Stimulated activated CD4-positive, alpha-beta T cell treated with anti-CD3 and anti-CD28 coated beads, Interleukin-2, amount 100 ng/mL, for 24 hours (primary cell): ENCODE measurements around the gene CYFIP2.

Experiments
- DNase-seq, 2 donors: peaks; one replicate each; pipeline ENCODE4 v3.0.0-alpha.2; 2020

Gene CYFIP2

GRCh38 chr5:157362012-157362411 lies 96.1 kb downstream of the CYFIP2 start:
- no peak for DNase-seq

- no peak for DNase-seq
These were observed 96.6 kb downstream of the CYFIP2 start for GRCh38 chr5:157362502-157362901.

- no peak for DNase-seq
These were observed 97.1 kb downstream of the CYFIP2 start for GRCh38 chr5:157362982-157363381.

DNA sequence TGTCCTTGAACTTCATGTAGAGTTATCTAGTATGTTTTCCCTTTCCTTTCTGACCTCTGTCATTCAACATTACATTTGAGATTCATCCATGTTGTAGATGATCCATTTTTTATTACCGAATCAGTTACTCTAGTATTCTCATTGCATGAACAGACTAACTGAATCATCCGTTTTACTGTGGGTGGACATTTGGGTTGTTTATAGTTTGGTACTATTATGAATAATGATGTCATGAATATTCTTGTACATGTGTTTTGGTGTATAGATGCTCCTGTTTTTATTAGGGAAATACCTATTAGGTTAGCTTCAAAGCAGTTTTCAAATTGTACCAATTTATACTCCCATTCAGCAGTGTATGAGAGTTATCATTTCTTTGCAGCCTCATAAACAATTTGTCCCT lies 99.8 kb downstream of the CYFIP2 start:
- DNase-seq, result no peak

GRCh38 chr5:157366741-157367674 lies 101.1 kb downstream of the CYFIP2 start:
- DNase-seq, result no peak

DNA sequence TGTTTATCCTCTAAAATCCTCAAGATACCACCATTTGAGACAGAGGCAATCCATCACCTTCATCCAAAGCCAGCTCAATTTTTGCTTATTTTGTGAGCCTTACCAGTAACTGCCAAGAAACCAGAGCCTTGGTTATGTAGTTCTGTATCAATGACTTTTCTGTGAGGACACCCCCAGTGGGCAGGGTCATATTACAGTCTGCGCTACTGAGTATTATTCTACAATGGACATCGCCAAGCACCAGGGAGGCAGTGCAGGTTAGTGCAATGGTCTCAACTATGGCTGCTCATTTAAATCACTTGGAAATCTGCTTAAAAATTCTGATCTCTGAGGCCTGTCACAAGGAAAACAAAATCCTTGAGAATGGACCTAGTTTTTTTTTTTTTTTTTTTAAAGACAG lies 103.6 kb downstream of the CYFIP2 start:
- DNase-seq, result no peak

DNA sequence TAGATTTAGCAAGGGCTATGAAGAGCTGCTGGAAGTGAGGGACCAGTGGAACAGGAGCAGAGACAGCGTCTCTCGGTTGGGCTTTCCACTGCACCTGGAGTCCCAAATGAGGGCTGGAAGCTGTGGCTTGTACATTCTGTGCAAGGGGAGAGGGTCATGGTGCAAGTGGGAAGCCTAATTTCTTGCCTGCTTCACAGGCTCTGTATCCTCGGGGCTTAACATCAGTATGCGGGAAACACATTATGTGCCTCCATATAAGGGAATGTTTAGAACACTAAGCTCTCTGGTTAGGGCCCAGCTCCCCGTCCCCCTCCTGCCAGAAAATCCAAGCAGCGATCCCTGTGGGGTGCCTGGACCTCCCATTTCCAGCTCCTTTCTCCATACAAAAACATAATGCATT lies 105.0 kb downstream of the CYFIP2 start:
- DNase-seq, result no peak

- no peak for DNase-seq
These were observed 105.9 kb downstream of the CYFIP2 start for GRCh38 chr5:157371655-157372471.

DNA sequence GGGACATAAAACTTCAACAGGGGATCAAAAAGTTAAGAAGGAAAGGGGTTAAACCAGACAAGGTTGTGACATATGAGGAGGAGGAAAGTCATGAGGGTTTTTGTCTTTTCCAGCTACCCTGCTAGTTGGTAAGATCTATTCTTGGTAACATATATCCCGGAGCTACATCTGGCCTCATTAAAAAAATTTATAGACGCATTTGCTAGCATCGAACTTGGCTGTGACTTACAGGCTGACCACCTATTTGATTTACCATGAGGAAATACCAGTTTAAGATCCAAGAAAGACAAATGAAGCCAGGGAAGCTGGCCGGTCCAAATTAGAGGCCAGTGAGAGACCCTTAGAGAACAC lies 106.5 kb downstream of the CYFIP2 start:
- no peak for DNase-seq

GRCh38 chr5:157378509-157378908 lies 112.6 kb downstream of the CYFIP2 start:
- DNase-seq, result no peak

DNA sequence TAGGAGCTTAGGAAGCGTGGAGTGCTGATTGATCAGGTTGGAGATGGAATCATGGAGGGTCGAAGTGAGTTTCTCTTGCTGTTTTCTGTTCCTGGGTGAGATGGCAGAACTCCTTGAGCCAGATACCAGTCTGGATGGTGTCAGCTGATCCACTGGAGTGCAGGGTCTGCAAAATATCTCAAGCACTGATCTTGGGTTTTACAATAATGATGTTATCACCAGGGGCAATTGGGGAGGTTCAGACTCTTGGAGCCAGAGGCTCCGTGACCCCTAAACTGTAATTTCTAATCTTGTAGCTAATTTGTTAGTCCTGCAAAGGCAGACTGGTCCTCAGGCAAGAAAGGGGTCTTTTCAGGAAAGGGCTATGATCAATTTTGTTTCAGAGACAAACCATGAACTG lies 114.1 kb downstream of the CYFIP2 start:
- no peak for DNase-seq

- no peak for DNase-seq
These were observed 115.8 kb downstream of the CYFIP2 start for GRCh38 chr5:157381746-157382145.

GRCh38 chr5:157382996-157383800 lies 117.3 kb downstream of the CYFIP2 start:
- no peak for DNase-seq

DNA sequence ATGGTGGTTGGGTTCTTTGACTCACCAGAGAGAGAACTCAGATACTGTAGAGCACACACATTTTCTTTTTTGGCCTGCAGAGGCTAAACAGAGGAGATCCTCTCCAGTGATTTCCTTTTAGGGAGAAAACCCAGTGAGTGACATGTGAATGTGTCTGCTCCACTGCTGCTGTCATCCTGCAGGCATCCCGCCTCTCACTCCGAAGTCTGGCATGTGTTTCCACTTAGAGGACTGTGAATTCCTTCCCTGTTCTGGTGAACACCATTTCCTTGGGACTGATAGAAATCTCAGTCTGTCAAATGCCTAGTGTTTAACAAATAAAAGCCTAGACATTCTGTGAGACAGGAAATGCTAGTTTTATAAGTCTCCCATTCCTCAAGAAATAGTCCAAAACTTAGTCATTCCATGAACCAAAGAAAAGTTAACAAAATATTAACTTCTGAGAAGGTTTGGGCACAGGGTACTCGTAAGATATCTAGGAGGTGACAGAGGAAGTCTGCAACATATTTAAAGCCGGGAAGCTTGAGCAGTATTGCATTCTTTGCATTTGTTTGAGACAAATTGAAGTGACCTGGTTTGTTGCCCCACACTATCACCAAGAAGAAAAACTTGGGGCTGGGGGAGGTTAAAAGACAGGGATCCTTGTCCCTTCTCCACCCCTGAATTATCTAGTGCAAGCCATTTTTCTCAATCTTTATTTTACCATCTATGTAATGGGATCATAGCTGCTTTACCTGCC lies 119.2 kb downstream of the CYFIP2 start:
- no peak for DNase-seq

DNA sequence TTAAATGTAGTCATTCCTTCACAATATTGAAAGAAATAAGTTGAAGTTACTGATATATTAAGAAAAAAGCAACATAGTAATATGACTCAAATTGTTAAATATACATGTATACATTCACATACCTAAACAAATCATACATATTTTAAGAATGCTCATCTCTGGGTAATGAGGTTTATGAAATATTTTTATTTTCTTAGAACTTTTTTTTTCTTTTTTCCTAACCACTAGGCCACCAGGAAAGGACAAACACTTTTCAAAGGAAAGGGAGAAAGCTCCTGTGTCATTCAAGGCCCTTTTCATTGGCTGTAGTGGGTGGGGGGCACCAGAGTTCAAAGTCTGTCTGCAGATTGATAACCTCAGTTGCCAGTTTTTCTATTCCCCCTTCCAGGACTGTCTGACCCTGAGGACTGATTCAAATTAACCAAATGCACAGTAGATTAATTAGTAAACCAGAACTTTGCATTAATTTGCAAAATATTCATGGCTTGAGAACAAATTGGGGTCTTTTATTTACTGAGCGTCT lies 121.2 kb downstream of the CYFIP2 start:
- DNase-seq, result no peak

DNA sequence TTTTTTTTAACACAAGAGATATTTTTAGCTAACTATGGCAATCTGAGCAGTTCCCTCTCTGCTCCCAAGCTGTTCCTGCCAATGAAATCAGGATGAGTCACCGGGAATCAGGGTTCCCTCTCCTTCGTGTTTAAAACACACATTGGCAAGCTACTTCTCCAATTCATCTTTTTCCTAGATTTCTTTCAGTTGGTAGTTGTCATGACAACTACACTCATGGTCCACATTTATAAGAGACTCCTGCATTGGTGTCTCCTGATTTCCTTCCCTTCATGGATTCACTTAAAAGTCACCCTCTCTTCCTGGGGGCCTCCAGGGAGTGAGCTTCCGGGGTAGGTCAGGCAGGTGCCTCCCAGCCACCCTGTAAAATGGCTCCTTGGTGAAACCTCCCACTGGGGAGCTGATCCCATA lies 121.8 kb downstream of the CYFIP2 start:
- no peak for DNase-seq

DNA sequence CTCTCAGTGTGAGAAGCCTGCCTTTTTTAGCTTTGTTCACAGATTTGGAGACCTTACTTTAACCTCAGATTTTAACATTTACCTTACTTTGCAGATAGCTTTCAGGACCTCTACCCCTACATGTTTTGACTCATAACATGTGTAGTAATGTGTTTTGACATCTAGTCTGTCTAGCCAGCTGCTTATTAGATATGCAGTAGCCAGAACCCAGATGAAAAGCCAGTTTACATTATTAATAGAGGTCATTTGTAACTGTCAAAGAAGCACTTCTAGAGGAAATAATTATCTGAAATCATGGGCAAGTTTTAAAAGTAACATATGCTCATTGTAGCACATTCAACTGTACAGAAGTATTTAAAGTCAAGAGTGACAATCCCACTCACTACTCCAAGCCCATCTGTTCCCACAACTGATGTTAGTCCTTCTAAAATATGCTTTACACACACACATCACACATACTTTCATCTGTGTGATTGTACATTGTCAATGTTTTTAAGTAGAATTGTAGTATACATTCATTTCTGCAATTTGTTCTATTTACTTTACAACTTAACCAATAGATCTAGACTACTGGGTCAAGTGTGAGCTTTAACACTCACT lies 122.3 kb downstream of the CYFIP2 start:
- no peak for DNase-seq

- no peak for DNase-seq
These were observed 123.2 kb downstream of the CYFIP2 start for GRCh38 chr5:157389103-157389502.

GRCh38 chr5:157390133-157390532 lies 124.2 kb downstream of the CYFIP2 start:
- no peak for DNase-seq

- DNase-seq, result peak; percentile 64 to 69
These were observed 124.8 kb downstream of the CYFIP2 start for GRCh38 chr5:157390551-157391297.

- DNase-seq, result no peak
These were observed 132.4 kb downstream of the CYFIP2 start for GRCh38 chr5:157398305-157398704.
